HG02571 (cell line): ENCODE data around the gene CDK2AP2.
"Not testable (repeated sequence)": the region's sequence is repeated elsewhere in the genome, so short reads cannot be mapped to it uniquely, and the experiment has no call there.

ENCODE experiments used
- ATAC-seq: cut with Tn5 transposase; IDR thresholded peaks from one replicate; pipeline ENCODE4 v1.9.1; 2021; ENCODE audit warnings: mild to moderate bottlenecking, moderate library complexity; ENCODE audit not compliant: unreplicated experiment

The CDK2AP2 gene

DNA sequence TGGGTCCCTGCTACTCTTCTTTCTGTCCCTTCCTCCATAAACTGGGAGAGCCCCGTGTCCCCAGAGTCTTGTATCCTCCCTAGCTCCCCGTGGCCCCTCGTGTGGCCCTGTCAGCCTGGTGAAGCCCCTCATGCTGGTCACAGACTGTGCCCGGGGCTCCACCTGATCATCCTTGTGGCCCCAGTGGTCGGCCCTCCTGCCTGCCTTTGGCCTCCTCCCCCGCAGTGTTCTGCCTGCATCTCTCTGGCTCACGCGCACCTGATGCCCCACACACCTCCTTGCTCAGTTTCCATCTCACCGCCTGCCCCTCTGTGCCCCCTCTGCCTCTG, 16.5 kb upstream of the CDK2AP2 start:
- no peak for ATAC-seq

DNA sequence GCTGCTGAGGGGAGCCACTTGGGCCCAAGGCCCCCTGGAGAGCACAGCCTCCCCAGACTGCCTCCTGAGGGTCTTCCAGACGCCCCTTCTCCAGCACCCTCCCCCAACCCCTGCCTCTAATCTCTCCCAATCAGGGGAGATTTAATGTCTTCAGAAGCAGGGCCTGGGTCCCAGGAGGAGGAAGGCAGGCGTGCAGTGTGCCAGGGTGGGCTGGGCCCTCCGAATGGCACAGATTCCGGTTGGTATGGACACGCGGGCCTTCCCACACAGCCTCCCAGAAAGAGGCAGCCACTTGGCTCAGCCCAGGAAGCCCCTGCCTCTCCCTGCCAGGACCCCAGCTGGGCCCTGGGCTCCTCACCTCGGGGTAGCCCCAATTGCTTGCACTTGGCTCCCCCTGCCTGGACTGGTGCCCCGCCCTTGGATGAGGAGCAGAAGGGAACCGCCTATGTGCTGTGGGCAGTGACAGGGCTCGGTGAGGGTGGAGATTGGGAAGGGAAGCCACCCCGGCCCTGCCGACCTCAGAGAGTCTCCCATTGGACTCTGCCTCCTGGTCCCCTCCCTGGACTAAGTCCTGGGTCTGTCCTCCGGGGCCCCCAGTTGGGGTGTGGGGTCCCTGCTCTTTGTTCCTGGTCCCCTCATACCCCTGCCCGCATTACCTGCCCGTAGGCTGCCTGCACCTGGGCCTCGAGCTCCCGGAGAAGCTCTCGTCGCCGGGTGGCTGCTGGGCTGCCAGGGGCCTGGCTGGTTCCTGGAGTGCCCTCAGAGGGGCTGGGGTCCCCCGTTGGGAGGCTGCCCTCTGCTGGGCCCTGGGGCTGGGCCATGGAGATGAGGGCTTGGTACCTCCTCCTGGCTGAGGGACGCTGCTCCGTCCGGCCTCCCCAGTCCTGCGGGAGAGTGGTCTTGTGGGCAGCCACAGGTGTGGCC, 15.9 kb upstream of the CDK2AP2 start:
- ATAC-seq: no peak

DNA sequence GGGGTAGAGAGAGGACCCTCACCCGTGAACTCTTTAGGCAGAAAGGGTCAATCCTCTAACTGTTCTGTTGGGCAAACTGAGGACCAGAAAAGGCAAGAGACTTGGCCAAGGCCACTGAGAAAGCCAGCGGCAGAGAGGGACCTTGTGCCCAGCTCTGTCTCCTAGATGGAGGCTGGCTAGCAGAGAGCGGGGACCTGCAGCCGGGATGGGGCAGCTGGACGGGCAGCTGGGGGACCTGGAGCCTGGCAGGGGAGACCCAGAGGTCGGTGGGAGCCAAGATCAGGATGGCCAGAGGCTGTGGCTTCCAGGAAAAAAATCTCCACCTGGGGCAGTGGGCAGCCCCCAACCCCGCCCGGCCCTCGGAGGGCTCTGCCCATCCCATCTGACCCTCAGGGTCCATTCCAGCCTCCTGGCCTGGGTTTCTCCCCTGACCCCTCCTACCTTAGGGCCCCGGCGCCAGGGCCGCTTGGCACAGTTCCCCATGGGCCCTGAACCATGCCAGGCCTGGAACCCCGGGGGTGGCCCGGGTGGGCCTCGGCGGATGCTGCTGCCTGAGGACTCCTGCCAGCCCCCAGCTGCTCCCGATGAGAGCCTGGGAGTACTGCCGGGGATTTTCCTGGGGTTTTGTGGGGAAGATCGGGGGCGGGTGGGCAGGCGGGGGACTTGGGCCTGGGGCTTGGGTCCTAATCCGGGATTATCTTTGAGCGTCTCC, 15.0 kb upstream of the CDK2AP2 start, which contains the start of gene CABP2:
Gene CABP2 (minus strand): TSS at position 603 of the 712 bp plus-strand sequence. CDS start 120 bp downstream, at position 483.
- ATAC-seq: no peak

DNA sequence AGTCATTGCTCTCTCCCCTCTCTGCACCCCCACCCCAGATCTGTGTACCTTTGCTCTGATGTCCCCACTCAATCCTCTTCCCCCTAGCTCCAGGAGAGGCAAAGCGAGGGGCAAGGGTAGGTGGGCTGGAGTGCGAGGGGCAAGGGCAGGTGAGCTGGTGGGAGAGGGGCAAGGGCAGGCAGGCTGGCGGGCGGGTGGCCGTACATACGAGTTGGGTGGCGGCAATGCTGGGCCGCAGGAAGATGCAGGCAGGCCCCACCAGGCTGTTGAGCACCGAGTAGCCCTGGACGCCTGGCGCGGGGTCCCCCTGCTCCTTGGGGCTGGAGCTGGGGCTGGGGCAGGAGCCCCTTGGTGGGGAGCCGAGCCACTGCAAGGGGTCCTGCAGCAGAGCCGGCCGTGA, 14.4 kb upstream of the CDK2AP2 start:
- ATAC-seq: no peak

DNA sequence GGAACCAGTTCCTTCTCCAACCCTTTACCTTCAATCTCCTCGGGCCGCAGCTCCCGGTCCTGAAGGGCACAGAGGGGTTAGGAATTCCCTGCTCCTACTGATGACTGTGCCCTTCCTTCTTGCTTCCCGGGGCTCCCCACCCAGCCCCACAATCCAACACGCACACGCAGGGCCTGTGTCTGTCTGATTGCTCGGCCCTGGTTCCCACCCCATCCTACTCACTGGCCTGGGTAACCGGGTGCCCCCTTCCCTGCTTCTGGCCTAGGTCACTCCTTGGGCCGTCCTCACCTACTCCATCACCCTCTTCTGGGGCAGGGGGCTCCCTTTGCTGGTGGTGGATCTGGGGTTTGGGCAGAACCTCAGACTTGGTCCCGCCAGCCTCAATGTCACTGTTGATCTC, 14.0 kb upstream of the CDK2AP2 start:
- no peak for ATAC-seq

DNA sequence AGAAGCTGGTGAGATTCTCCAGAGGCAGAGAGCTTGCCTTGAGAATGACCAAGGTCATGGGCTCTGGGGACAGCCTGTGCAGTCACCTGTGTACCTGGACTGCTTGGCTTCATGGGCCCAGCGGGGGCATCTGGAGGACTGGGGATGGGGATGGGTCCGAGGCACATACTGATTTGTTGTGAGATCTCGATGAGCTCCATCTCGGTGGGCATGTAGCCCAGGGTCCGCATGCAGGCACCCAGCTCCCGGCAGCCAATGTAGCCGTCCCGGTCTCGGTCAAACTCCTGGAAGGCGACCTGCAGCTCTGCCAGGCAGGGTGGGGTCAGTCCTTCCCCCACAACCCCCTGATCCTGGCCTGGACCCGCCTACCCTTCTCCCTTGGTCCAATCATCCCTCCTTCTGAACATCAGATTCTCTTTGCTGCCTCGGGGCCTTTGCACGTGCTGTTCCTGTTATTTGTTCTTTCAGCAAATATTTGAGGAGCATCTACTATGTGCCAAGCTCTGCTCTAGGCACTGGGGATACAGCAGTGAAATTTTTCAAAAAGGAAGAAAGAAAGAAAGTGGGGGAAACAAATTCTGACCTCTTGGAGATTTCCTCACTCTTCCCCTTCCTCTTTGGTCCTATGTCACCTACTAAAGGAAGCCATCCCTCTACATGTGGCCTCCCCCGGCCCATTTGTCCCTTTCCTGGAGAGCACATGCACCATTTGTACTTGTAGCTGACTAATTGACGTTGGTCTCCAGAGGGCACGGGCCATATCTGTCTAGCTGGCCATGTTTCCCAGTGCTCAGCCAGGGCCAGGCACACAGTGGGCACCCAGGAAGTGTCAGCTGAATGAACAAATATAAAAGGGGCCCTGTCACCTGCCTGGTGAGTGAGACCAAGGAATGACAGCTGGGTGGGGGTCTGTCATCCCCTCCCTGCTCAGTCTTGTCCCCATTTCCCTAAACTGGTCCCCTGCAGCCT, 13.2 kb upstream of the CDK2AP2 start:
- no peak for ATAC-seq

DNA sequence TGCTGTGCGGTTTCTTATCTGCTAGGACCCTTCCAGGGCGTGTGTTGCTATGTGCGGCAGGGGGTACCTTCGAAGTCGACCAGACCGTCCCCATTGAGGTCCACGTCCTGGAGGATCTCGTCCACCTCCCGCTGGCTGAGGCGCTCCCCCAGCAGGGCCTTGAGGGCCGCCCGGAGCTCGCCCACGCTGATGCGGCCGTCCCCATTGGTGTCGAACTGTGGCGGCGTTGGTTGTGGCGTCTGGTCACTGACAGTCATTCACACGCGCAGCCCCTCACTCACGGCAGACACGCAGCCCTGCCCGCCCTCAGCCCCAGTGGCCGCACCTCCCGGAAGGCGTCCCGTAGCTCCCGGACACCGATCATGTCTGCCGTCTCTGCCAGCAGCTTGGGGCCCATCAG, 11.8 kb upstream of the CDK2AP2 start:
- ATAC-seq: no peak

DNA sequence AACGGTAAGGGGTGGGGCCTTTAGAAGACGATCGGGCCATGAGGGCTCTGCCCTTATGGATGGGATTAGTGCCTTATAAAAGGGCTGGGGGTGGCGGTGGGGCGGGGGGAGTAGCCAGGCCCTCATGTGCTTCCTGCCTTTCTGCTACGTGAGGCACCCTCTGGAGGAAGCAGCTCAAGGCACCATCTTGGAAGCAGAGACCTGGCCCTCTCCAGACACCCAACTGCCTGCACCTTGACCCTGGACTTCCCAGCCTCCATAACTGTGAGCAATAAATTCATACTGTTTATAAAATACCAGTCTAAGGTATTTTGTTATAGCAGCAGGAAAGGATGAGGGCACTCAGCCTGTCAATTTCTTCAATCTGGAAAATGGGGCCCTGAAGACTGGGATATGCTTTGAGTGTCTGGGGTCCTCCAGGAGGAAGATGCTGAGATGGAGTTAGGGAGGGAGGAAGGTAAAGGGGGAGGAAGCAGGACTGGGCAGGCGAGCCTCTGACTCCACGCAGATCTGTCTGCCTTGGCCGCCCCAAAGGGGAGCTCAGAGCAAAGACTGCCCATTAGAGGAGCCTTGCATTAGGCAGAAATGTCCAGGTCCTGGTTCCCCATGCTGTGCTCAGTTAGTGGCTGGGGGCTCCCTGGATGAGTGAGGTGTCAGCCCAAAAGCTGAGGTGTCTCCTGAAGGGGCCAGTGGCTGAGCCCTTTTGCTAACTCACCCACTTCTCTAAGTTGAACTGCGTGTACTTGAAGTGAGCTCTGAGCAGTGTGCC, 10.0 kb upstream of the CDK2AP2 start:
- no peak for ATAC-seq

DNA sequence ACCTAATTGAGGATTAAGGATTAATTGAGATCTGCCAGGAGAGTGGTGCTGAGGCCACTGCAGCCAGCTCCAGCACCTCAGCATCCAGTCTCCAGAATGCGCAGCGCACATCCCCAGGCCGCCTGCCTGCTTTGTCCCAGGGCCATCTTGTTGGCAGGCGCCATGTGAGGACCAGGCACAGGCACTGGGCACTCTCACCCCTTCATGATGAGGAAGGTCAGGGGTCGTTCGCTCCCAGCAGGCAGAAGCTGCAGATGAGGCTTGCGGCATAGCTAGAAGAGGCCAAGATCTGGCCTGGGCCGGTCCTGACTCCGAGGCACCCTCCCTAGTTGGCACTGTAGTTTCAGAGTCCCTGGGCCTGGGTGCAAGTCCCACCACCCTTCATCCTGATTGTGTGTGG, 8.8 kb upstream of the CDK2AP2 start:
- ATAC-seq: no peak

DNA sequence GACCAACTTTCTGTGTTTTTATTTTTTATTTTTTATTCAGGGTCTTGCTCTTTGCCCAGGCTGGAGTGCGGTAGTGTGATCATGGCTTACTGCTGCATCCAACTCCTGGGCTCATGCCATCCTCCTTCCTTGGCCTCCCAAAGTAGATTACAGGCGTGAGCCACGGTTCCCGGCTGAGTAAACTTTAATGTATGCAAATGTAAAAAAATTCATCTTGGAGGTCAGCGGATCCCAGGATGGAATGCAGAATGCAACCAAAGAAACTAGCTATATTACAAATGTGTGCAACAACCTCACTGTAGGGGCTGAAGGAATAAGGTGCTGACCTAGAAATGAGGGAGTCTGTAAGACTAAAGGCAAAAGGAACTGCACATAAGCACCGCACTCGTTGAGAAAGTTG, 6.2 kb upstream of the CDK2AP2 start:
- ATAC-seq: no peak

DNA sequence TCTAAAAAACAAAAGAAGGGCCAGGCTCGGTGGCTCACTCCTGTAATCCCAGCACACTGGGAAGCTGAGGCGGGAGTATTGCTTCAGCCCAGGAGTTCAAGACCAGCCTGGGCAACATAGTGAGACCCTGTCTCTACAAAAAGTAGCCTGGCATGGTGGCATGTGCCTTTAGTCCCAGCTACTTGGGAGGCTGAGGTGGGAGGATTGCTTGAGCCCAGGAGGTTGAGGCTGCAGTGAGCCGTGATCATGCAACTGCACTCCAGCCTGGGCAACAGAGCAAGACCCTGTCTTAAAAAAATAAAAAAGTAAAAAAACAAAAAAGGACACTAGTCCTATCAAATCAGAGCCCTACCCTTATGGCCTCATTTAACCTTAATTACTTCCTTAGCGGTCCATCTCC, 3.6 kb upstream of the CDK2AP2 start:
- ATAC-seq: not testable (repeated sequence)

DNA sequence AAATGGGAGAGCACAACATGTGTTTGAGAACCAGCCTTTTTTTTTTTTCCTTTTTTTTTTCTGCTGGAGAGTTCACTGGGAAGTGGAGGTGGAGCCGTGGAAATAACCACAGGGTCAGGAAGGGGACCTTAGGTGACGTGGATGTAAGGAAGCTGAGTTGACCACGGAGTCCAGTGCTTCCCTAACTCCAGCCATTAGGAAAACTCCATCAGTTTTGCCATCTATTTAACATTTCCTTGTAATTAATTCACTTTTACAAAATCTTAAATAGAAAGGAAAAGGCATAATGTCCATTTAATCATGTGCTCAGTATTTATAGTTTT, 2.0 kb upstream of the CDK2AP2 start:
- ATAC-seq: no peak

DNA sequence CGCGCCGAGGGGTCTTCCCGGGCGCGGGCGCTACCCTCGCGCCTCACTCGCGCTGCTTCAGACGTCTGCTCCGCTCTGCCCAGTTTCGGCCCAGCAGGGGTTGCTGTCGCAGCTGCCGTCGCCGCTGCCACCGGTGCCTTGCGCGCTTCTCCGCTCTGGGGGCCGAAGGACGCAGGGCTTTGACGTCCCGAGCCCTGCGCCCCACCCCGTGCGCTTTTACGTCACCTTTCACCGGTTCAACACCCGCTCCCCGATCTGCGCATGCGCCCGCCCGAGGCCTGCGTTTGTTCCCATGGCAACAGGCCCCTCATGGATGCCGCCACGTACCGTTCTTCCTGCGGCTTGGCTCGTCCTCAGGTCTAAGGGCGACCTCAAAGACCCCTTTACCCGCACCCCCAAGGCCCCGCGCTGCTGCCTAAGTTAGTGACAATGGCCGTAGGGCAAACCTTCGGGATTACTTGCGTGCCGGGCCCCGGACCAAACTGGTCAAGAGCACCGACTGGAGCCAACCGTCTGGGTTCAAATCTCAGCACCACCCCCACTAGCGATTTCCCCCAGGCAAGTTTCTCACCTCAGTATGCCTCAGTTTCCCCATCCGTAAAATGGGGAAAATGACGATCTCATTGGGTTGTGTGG, 642 bp upstream of the CDK2AP2 start:
- peak; percentile 31 for ATAC-seq

DNA sequence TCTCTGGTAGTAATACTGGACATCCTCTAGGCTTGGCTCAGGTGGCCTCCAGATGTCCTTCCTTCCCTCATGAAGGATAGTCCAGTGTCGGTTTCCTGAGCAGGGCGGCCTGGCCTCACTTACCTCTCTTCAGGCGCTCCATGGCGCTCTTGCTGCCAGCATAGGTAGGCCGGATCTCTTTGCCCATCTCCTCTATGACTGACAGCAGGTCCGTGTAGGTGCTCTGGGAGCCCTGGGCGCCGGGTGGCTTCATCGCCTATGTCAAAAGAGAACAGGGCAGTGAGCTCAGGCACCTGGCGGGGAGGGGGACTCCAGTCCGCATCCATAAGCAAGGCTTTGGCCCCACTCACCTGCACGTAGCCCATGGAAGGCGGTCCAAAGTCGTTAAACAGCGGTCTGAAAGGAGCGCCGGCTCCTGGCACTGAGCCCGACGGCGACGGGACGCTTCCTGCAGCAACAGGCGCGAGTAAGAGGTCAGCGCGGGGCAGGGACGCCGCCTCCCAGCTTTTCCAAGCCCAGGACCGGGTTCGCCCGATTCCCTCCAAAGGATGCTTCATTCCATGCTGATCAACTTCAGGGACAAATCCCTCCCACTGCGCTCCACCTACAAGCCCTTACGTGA, 609 bp downstream of the CDK2AP2 start:
- no peak for ATAC-seq

DNA sequence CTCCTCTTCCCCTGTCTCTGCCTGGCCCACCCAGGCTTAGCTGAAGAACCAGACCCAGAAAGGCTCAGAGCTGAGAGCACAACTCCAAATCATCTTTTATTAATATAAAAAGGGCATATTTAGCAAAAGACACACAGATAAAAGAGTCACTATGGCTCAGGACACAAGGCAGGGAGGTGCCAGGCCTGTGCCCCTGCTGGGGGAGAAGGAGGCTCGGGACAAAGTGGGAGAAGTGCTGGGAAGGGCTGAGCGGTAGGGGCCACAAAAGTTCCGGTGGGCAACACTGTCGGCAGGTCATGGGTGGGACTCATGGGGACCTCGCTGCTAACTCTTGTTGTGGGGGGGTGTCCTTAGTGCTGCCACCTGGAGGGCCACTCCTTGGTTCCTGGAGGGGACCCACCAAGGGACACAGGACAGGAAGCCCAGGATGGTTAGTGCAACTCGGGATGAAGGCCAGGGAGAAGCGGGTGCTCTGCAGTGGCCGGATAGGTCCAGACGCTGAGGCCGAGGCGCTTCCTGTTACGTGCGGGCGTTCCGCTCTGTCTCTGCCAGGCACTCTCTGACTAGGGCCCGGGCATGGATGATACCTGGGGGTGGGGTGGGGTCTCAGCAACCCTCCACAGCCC, 1.4 kb downstream of the CDK2AP2 start:
- ATAC-seq: no peak

DNA sequence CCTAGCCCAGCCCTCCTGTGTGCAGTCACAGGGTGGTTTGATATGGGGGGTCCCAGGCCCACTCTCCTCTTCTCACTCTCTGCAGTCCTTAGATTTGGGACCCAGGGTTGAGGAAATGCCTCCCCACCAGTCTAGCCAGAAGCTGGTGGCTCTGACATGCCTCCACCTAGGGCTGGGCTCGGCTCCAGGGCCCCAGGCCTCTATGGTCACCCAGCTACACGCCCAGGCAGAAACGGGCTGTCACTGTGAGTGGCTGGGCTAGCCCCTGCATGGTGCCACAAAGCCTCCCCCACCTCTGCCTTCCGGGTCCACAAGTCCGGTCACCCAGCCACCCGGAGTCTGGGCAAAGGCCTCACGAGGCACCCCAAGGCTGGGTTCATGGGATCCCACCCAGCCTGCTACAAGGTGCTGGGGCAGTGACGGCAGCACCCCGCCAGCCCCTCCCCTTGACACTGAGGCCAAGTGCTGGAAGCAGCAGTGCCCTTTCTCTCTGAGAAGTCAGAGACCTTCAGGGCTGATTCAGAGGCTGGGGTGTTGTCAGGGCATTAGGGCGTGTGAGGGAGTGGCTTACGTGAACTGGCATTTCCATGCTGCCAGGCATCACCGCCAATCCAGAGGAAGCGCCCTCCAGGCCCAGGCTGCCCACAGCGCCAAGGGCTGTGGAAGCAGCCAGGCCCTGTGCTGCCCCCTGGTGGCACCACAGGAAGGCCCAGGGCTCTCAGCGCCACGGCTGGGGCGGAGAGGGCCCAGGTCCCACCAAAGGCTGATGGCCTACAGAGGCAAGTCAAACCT, 2.2 kb downstream of the CDK2AP2 start:
- no peak for ATAC-seq

DNA sequence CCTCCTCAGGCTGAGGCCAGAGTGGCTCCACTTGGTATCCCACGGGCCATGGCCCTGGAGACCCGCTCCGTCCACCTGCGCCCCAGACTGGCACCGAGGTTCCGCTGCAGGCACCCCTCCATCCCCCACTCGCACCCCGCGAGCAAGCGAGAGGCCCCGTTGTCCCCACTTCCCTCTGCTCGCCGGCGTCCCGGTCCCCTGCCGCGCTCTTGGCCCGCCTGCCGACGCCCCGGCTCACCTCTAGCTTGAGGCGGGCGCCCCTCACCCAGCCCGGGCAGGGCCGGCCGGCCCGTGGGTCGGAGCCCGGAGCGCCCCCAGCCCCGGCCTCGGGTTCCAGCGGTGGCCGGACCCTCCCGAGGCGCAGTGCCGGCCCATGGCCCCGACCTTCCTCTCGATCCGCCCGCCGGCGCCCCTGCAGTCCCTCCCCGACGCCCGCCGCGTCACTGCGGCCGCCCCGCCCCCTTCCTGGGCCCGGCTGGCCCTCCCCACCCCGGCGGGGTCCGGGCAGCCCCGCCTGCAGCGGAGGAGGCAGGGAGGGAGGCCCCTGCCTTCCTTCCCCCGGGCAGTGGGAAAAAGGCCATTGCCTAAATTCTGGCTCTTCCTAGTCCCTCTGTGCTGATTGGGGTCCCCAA, 2.9 kb downstream of the CDK2AP2 start, which contains the start of gene PITPNM1:
Gene PITPNM1 (minus strand): TSS at position 414 of the 632 bp plus-strand sequence. CDS start 1,183 bp downstream, outside the sequence.
- ATAC-seq: no peak
